Measurements from ENCODE around the gene BHMT2. TPM values are rescaled to one million over a fixed set of nuclear protein-coding genes. Genes with fewer than 3 reads are reported as not detected.

The BHMT2 gene
- total RNA-seq, 1 donor from 2014 or later: 2.9 TPM

- H3K4me3 ChIP-seq (ENCODE audit: low read depth, low read length): no peak overlapping the region
- no peak for TF ChIP-seq CTCF (conservative IDR thresholded peaks at IDR 0.05; ENCODE audit: low read depth, low read length)
- no peak for DNase-seq (ENCODE audit: low read depth)
Measured at GRCh38 chr5:79036769-79037168, 32.8 kb upstream of the BHMT2 start.

DNA sequence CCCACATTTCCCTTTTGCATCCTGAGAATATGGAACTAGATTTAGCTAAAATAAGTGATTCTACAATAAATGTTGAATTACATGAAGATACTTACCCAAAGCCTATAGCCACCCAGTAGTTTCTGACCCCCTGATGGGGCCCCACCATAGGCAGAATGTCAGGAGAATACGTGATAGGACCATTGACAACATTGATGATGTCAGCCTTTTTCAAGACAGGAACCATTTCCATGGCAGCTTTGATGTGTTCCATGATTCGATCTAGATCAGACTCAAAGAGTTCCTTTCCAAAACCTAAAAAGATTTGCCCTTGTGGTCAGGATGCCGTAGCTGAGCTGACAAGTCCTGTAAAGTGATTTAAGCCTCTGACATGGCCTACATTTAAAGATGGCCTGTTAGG lies 27.4 kb upstream of the BHMT2 start:
- TF ChIP-seq CTCF (conservative IDR thresholded peaks at IDR 0.05; ENCODE audit: low read depth, low read length): no peak
- no peak for DNase-seq (ENCODE audit: low read depth)
- H3K4me3 ChIP-seq (ENCODE audit: low read depth, low read length): no peak overlapping the region

DNA sequence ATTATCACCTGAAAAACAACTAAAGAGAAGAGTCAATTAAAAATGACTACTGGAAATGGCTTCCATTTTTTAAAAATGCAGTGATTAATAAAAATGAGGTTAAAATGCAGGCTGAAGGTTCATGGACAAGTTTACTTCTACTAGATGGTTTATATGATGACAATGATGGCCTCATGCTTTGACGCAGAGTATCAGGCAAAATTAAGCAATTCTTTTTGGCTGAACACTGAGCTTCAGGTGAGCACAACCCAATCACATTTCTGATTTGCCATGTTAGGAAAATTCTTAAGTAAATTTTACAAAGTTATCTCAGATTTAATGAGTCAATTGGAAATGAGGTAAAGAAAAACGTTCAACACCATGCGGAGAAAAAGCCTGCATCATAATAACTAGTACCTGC lies 22.4 kb upstream of the BHMT2 start:
- DNase-seq (ENCODE audit: low read depth): no peak
- TF ChIP-seq CTCF (conservative IDR thresholded peaks at IDR 0.05; ENCODE audit: low read depth, low read length): no peak
- H3K4me3 ChIP-seq (ENCODE audit: low read depth, low read length): no peak overlapping the region

DNA sequence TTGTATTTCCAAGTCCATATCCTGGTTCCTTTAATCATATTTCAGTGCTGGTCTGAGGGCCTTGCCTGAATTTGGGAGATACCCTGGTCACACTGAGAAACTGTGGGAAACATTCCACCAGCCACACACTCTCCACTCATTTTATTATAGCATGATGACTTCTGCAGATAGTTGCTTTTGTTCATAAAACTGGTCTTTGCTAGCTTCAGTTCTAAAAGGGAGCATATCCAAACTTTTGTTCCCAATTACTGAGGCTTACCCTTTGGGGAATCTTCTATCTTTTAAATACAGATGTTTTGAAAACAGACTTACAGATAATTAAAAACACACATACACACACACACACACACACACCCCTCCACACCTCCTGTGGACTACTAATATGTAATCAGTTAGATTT lies 21.1 kb upstream of the BHMT2 start:
- TF ChIP-seq CTCF (conservative IDR thresholded peaks at IDR 0.05; ENCODE audit: low read depth, low read length): no peak
- H3K4me3 ChIP-seq (ENCODE audit: low read depth, low read length): no peak overlapping the region
- DNase-seq (ENCODE audit: low read depth): no peak

- no peak for DNase-seq (ENCODE audit: low read depth)
- no peak for TF ChIP-seq CTCF (conservative IDR thresholded peaks at IDR 0.05; ENCODE audit: low read depth, low read length)
- H3K4me3 ChIP-seq (ENCODE audit: low read depth, low read length): no peak overlapping the region
Measured at GRCh38 chr5:79050498-79050897, 19.1 kb upstream of the BHMT2 start.

- DNase-seq (ENCODE audit: low read depth): no peak
- no peak overlapping the region for H3K4me3 ChIP-seq (ENCODE audit: low read depth, low read length)
- TF ChIP-seq CTCF (conservative IDR thresholded peaks at IDR 0.05; ENCODE audit: low read depth, low read length): no peak
Measured at GRCh38 chr5:79053321-79053720, 16.2 kb upstream of the BHMT2 start.

DNA sequence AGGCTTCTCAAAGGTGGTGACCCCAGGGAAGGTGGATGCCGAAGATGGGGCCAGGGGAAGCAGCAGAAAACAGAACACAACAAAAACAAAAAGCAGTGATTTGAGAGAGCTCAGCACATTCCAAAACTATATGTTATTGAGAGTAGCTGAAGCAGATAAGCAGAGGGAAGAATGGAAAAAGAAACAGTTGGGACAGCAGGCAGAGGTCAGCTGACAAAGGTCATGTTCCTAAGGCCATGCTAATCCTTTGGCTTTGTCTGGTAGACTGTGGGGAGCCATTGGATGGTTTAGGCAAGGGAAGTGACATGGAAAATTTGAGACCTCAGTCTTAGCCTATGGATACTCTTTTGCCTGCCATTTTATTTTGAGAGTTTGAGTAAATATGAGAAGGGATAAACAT lies 14.6 kb upstream of the BHMT2 start:
- no peak for TF ChIP-seq CTCF (conservative IDR thresholded peaks at IDR 0.05; ENCODE audit: low read depth, low read length)
- no peak overlapping the region for H3K4me3 ChIP-seq (ENCODE audit: low read depth, low read length)
- no peak for DNase-seq (ENCODE audit: low read depth)
